Measurements from ENCODE around the gene ZNF844.
"Not testable (repeated sequence)": the region's sequence is repeated elsewhere in the genome, so short reads cannot be mapped to it uniquely, and the experiment has no call there.

The ZNF844 gene

GRCh38 chr19:12064590-12065538 is at the start of gene ZNF844:
ZNF844 (plus strand) TSS chr19:12064731; CDS start chr19:12064874, 143 bp downstream.
- no peak for FAIRE-seq

- no peak for FAIRE-seq
Measured at GRCh38 chr19:12015015-12015752, 49.3 kb upstream of the ZNF844 start.

DNA sequence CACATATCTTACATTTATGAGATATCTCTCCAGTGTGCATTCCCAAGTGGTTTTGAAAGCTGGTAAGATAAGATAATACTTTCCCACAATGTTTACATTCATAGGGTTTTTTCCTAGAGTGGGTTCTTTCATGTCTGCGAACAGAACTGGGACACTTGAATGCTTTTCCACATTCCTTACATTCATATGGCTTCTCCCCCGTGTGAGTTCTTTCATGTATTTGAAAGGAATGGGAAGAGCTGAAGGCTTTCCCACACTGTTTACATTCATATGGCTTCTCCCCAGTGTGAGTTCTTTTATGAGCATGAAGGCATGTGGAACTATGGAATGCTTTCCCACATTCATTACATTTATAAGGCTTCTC is 48.8 kb upstream of the ZNF844 start:
- FAIRE-seq, result no peak

- FAIRE-seq, result no peak
Measured at GRCh38 chr19:12034198-12034597, 30.3 kb upstream of the ZNF844 start.

DNA sequence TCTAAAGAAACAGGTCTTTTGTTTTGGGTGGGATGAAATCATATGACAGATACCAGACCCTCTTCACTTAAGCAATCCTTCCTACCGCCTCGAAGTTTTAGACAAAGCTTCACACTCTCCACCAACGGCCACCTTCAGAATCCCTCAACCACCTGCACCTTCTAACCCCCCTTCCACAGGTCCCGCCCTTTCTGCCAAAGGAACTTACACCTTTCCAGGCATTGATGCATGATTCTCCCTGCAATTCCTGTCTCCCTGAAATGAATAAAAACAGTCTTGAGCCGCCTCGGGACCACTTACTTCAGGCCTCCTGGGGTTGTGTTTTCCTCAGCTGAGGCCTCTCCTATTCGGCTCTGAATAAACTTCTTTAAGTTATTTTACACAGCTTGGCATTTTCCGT is 29.9 kb upstream of the ZNF844 start:
- no peak for FAIRE-seq

DNA sequence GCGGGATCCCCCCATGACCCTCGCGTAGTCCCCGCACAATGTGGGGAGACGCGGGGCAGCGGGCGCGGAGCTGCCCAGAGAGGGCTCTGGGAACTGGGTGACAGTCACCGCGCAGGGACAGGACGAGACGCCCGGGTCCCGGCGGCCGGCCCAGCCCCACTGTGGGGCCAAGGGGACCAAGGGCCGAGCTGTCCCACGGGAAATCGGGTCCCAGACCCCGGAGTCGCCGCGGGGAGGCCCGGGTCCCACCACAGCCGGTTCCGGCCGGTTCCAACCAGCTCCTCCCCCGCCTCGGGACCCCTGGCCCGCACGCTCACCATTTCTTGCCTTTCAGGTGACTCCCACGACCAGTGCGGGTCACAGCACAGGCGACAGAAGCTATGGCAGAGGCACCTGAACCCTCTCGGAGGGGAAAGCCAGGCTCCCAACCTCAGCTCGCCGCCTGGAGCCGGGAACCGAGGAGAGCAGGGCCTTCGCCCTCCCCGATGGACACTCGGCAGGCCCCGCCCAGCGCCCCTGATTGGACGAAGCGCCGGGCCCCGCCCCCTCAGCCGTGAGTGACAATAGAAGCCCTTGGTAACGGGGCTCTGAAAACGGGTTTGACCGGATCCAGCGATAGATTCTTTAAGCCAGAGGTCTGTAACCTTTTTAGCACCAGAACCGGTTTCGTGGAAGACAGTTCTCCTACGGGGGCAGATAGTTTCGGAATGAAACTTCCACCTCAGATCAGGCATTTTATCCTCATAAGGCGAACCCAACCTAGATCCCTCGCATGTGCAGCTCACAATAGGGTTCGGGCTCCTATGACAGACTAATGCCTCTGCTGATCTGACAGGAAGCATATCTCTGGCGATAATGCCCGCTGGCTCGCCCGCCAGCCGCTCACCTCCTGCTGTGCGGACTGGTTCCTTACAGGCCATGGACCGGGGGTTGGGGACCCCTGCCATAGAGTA is 29.0 kb upstream of the ZNF844 start, which contains the start of gene ZNF433:
Gene ZNF433, minus strand, starts transcription at position 460 of the 953 bp plus-strand sequence. Its CDS starts 140 bp downstream, at position 320.
- FAIRE-seq, result peak; percentile 41

DNA sequence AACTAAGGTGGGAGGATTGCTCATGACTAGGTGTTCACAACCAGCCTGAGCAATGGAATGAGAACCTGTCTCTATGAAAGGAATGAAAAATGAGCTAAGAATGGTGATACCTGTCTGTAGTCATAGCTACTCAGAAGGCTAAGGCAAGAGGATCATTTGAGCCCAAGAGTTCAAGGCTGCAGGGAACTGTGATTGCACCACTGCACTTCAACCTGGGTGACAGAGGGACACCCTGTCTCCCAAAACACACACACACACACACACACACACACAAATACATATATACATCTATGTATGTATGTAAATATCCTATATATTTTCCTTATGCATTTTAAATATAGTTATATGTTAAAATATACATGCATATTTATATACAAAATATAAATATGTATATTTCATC is 21.6 kb upstream of the ZNF844 start:
- no peak for FAIRE-seq

DNA sequence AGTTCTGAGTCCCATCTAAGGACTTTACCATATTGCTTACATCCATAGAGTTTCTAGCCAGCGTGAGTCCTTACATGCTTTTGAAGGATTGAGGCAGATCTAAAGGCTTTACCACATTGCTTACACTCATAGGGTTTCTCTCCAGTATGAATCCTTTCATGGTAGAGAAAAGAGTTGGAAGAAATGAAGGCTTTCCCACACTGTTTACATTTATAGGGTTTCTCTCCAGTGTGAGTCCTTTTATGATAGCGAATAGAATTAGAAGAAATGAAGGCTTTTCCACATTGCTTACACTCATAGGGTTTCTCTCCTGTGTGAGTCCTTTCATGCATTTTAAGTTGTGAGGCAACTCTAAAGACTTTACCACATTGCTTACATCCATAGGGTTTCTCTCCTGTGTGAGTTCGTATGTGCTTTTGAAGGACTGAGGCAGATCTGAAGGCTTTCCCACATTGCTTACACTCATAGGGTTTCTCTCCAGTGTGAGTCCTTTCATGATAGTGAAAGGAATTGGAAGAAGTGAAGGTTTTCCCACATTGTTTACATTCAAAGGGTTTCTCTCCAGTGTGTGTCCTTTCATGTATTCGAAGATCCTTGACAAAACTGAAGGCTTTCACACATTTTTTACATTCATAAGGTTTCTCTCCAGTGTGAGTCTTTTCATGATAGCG is 20.6 kb upstream of the ZNF844 start:
- no peak for FAIRE-seq

DNA sequence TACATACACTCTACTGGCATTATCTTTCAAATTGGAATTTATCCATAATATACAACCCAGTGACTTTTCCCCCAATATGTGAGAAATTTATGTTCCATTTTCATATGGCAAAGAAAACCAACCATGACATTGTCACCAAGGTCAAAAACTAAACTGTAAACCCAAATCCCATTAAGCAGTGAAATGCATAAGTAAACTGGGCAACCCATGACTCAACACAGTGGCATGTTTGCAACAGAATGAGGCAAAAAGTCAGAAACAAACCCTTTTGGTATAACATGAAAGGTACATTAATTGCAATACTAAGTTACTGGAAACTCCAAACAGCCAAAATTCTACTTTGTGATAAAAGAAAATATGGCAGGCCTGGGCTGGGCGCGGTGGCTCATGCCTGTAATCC is 16.7 kb upstream of the ZNF844 start:
- FAIRE-seq, result no peak

DNA sequence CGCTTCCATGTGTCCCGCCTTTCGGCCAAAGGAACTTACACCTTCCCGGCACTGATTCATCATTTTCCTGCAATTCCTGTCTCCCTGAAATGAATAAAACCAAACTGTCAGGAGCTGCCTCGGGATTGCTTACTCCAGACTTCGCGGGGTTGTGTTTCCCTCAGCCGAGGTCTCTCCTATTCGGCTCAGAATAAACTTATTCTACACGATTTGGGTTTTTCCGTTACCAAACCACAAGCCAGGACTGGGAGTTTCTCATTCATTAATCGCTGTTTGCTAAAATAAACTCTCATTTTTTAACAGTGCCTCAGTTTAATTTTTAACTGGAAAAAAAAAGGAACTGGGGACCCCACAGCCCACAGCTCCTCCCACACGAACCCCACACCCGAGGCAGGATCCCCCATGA is 12.4 kb upstream of the ZNF844 start:
- FAIRE-seq, result no peak

DNA sequence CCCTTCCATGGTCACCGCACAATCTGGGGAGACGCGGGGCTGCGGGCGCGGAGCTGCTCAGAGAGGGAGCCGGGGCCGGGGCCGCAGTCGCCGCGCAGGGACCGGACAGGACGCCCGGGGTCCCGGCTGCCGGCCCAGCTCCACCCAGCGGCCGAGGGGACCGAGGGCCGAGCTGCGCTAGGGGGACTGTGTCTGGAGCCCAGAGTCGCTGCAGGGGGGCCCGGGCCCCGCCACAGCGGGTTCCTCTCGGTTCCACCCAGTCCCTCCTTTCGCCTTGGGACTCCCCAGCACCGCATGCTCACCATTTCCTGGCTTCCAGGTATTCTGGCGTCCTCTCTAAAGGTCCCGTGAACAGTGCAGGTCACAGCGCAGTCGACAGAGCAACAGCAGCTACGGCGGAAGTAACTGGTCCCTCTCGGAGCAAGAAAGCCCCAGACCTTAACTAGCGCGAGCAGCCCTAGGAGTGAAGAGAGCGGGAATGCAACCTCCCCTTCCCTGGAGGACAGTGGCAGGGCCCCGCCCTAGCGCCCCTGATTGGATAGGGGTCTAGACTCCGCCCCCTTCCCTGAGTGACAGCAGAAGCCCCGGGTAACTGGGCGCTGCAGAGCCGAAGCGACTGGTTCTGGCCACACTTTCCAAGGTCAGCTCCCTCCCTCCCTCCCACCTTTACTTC is 11.9 kb upstream of the ZNF844 start, which contains the start of gene ZNF878:
Gene ZNF878, minus strand, starts transcription at position 465 of the 673 bp plus-strand sequence. Its CDS starts 160 bp downstream, at position 305.
- FAIRE-seq, result no peak

DNA sequence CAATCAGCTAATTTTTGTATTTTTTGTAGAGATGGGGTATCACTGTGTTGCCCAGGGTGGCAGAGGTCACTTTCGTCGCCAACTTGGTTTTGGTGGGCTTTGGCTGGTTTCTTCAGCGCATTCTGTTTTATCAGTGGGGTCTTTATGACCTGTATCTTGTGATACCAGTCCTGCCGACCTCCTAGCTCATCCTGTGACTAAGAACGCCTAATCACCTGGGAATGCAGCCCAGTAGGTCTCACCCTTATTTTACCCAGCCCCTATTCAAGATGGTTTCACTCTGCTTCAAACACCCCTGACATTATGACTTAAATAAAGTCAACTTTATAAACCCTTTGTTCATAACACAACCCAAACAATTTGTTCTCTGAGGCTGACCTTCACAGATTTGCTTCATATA is 8.7 kb upstream of the ZNF844 start:
- FAIRE-seq, result no peak

- FAIRE-seq, result no peak
Measured at GRCh38 chr19:12075538-12076139, 11.1 kb downstream of the ZNF844 start.

GRCh38 chr19:12076331-12076730 is 11.8 kb downstream of the ZNF844 start:
- FAIRE-seq, result not testable (repeated sequence)

DNA sequence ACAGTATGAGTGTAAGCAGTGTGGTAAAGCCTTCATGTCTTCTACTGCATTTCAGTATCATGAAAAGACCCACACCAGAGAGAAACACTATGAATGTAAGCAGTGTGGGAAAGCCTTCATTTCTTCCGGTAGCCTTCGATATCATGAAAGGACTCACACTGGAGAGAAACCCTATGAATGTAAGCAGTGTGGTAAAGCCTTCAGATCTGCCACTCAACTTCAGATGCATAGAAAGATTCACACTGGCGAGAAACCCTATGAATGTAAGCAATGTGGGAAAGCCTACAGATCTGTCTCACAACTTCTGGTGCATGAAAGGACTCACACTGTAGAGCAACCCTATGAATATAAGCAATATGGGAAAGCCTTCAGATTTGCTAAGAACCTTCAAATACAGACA is 12.8 kb downstream of the ZNF844 start:
- FAIRE-seq, result no peak

DNA sequence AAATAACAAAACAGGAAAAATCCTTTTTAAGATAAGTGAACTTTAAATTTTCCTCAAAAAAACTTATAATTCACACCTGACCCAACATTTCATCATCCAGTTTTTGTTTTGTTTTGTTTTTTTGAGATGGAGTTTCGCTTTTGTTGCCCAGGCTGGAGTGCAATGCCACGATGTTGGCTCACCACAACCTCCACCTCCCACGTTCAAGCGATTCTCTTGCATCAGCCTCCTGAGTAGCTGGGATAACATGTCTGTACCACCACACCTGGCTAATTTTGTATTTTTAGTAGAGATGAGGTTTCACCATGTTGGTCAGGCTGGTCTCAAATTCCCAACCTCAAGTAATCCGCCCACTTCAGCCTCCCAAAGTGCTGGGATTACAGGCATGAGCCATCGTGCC is 18.8 kb downstream of the ZNF844 start:
- FAIRE-seq, result not testable (repeated sequence)

GRCh38 chr19:12085074-12085818 is 20.7 kb downstream of the ZNF844 start:
- no peak for FAIRE-seq

DNA sequence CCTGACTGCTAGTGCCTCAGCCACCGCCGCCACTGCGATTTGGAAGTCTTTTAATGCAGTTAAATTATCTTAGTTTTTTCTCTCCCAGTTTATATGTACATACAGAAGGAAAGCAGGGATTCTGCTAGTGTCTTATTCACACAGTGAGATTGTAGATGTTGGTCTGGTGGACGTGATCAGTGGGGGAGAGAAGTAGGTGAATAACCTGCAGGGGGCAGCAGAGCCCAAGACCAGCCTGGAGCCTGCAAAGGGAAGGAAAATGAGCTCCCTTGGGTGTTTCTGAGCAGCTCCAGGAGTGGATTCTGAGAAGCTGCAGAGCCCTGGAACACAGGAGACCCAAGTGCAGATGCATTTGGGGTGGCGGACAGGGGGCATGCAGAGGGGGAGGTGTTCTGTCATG is 26.3 kb downstream of the ZNF844 start:
- FAIRE-seq, result no peak

GRCh38 chr19:12092065-12092867 is 27.7 kb downstream of the ZNF844 start:
- FAIRE-seq, result no peak

Data from islet of Langerhans (tissue), 1 donor.